ENCODE results near the gene ATP6V1G2. TPM values are rescaled to one million over a fixed set of nuclear protein-coding genes. Genes with fewer than 3 reads are reported as not detected.

Gene ATP6V1G2
- total and polyA plus RNA-seq, 2 donors, result 3.3 to 3.8 TPM

DNA sequence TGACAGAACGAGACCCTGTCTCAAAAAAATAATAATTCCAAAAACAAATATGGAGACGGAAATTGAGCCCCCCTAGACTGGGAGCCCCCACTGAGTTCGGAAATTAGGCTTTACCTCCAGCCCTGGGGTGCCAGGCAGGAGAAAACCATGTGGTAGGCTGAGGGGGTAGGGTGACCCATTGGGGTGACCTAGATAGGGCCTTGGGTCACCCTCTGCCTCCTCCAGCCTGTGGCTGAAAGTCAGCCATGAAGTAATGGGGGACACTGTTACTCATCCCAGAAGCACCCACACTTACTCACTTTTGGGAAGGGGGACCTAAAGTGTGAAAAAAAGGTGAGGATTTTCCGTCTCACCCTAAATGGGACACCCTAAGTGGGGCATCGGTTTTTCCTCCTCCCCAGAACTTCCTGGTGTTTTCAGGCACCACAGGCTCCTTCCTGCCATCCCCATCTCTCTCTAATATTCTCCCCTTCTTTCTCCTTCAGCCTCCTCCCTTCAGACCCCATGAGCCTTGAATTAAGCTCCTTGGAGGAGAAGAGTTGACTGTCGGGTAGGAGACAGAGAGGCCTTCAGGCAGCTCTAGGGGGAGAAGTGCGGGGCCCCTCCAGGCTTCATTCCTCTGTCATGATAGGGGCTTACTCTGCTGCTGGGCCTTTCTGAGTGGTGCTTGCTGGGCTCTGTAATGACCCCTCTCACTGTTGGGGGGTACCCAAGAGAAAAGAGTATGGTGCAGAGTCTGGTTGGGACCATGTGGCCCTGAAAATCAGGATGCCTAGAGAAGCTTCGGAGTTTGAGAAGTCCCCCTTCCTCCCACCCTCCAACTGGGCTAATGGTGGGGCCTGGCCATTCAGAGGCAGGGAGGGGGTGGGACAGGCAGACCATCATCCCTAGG lies 33.4 kb upstream of the ATP6V1G2 start:
- 88% methylated on average over 8 of the region's 8 CpGs for WGBS
- no peak overlapping the region for H3K27ac ChIP-seq (ENCODE audit: low read depth)
- H3K4me1 ChIP-seq (ENCODE audit: insufficient read depth), result no peaks in the 10 kb centered on the region
- H3K36me3 ChIP-seq (ENCODE audit: insufficient read depth), result no peaks in the 10 kb centered on the region
- DNase-seq (ENCODE audit: extremely low spot score), result no peak
- no peak overlapping the region for H3K4me3 ChIP-seq (ENCODE audit: low read depth, low read length)

DNA sequence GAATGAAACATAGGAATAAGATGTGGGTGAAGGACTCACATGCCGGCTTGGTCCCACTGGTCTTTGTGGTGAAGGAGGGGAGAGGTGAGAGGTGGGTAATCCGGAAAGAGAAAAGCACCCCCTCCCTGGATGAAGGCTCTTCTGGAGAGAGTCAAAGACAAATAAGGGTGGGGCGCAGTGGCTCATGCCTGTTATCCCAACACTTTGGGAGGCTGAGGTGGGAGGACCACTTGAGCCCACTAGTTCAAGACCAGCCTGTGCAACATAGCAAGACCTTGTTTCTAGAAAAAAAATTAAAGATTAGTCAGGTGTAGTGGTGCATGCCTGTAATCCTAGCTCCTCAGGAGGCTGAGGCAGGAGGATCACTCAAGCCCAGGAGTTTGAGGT lies 32.7 kb upstream of the ATP6V1G2 start:
- H3K4me1 ChIP-seq (ENCODE audit: insufficient read depth), result no peaks in the 10 kb centered on the region
- H3K27ac ChIP-seq (ENCODE audit: low read depth), result no peak overlapping the region
- H3K36me3 ChIP-seq (ENCODE audit: insufficient read depth), result no peaks in the 10 kb centered on the region
- H3K4me3 ChIP-seq (ENCODE audit: low read depth, low read length), result no peak overlapping the region
- no peak for DNase-seq (ENCODE audit: extremely low spot score)
- WGBS, result 90% methylated on average over 3 of the region's 3 CpGs

DNA sequence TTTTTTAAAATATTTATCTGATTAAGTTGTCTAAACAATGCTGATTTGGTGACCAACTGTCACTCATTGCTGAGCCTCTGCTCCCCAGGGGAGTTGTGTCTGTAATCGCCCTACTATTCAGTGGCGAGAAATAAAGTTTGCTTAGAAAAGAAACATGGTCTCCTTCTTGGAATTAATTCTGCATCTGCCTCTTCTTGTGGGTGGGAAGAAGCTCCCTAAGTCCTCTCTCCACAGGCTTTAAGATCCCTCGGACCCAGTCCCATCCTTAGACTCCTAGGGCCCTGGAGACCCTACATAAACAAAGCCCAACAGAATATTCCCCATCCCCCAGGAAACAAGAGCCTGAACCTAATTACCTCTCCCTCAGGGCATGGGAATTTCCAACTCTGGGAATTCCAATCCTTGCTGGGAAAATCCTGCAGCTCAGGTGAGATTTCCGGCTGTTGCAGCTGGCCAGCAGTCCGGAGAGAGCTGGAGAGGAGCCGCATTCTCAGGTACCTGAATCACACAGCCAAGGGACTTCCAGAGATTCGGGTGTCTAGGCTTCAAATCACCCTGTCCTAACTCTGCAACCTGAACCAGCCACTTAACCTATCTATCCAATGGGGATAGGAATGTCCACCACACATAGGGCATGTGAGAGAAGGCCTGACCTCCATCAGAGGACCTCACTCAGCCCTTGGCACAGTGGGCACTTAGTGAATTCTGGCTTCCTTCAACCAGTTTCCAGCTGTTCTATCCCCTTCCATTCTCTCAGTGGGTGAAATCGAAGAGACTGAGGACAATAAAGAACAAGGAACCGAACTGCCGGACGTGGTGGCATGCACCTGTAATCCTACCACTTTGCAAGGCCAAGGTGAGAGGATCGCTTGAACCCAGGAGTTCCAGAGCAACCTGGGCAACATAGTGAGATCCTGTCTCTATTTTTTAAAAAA lies 32.0 kb upstream of the ATP6V1G2 start:
- H3K4me3 ChIP-seq (ENCODE audit: low read depth, low read length), result no peak overlapping the region
- DNase-seq (ENCODE audit: extremely low spot score), result no peak
- H3K27ac ChIP-seq (ENCODE audit: low read depth), result no peak overlapping the region
- 81% methylated on average over 12 of the region's 12 CpGs for WGBS
- no peaks in the 10 kb centered on the region for H3K4me1 ChIP-seq (ENCODE audit: insufficient read depth)
- H3K36me3 ChIP-seq (ENCODE audit: insufficient read depth), result no peaks in the 10 kb centered on the region

DNA sequence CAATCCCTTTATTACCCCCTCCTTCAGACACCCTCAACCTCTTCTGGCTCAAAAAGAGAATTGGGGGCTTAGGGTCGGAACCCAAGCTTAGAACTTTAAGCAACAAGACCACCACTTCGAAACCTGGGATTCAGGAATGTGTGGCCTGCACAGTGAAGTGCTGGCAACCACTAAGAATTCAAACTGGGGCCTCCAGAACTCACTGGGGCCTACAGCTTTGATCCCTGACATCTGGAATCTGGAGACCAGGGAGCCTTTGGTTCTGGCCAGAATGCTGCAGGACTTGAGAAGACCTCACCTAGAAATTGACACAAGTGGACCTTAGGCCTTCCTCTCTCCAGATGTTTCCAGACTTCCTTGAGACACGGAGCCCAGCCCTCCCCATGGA lies 31.2 kb upstream of the ATP6V1G2 start:
- DNase-seq (ENCODE audit: extremely low spot score), result no peak
- Histone ChIP-seq H3K27ac (ENCODE audit: low read depth) (no peak overlapping the region), H3K4me1 (ENCODE audit: insufficient read depth) (no peaks in the 10 kb centered on the region), H3K36me3 (ENCODE audit: insufficient read depth) (no peaks in the 10 kb centered on the region), H3K4me3 (ENCODE audit: low read depth, low read length) (no peak overlapping the region)
- 80% methylated on average over 3 of the region's 3 CpGs for WGBS

DNA sequence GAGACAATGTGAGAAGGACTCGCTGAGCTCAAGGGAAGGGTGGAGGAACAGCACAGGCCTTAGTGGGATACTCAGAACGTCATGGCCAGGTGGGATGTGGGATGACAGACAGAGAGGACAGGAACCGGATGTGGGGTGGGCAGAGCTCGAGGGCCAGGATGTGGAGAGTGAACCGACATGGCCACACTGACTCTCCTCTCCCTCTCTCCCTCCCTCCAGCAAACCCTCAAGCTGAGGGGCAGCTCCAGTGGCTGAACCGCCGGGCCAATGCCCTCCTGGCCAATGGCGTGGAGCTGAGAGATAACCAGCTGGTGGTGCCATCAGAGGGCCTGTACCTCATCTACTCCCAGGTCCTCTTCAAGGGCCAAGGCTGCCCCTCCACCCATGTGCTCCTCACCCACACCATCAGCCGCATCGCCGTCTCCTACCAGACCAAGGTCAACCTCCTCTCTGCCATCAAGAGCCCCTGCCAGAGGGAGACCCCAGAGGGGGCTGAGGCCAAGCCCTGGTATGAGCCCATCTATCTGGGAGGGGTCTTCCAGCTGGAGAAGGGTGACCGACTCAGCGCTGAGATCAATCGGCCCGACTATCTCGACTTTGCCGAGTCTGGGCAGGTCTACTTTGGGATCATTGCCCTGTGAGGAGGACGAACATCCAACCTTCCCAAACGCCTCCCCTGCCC lies 30.6 kb upstream of the ATP6V1G2 start:
- WGBS, result 86% methylated on average over 19 of the region's 19 CpGs
- no peak overlapping the region for H3K27ac ChIP-seq (ENCODE audit: low read depth)
- H3K4me1 ChIP-seq (ENCODE audit: insufficient read depth), result no peaks in the 10 kb centered on the region
- DNase-seq (ENCODE audit: extremely low spot score), result no peak
- H3K4me3 ChIP-seq (ENCODE audit: low read depth, low read length), result no peak overlapping the region
- H3K36me3 ChIP-seq (ENCODE audit: insufficient read depth), result no peaks in the 10 kb centered on the region

DNA sequence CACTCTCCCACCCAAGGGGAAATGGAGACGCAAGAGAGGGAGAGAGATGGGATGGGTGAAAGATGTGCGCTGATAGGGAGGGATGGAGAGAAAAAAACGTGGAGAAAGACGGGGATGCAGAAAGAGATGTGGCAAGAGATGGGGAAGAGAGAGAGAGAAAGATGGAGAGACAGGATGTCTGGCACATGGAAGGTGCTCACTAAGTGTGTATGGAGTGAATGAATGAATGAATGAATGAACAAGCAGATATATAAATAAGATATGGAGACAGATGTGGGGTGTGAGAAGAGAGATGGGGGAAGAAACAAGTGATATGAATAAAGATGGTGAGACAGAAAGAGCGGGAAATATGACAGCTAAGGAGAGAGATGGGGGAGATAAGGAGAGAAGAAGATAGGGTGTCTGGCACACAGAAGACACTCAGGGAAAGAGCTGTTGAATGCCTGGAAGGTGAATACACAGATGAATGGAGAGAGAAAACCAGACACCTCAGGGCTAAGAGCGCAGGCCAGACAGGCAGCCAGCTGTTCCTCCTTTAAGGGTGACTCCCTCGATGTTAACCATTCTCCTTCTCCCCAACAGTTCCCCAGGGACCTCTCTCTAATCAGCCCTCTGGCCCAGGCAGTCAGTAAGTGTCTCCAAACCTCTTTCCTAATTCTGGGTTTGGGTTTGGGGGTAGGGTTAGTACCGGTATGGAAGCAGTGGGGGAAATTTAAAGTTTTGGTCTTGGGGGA lies 29.7 kb upstream of the ATP6V1G2 start:
- Histone ChIP-seq H3K27ac (ENCODE audit: low read depth) (no peak overlapping the region), H3K4me3 (ENCODE audit: low read depth, low read length) (peak overlapping the region; percentile 1), H3K36me3 (ENCODE audit: insufficient read depth) (no peaks in the 10 kb centered on the region), H3K4me1 (ENCODE audit: insufficient read depth) (no peaks in the 10 kb centered on the region)
- 63% methylated on average over 8 of the region's 8 CpGs for WGBS
- no peak for DNase-seq (ENCODE audit: extremely low spot score)

DNA sequence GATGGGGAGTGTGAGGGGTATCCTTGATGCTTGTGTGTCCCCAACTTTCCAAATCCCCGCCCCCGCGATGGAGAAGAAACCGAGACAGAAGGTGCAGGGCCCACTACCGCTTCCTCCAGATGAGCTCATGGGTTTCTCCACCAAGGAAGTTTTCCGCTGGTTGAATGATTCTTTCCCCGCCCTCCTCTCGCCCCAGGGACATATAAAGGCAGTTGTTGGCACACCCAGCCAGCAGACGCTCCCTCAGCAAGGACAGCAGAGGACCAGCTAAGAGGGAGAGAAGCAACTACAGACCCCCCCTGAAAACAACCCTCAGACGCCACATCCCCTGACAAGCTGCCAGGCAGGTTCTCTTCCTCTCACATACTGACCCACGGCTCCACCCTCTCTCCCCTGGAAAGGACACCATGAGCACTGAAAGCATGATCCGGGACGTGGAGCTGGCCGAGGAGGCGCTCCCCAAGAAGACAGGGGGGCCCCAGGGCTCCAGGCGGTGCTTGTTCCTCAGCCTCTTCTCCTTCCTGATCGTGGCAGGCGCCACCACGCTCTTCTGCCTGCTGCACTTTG lies 29.0 kb upstream of the ATP6V1G2 start, which contains the start of gene TNF:
Gene TNF (plus strand): TSS at position 231 of the 567 bp plus-strand sequence. CDS start 177 bp downstream, at position 408.
- WGBS, result 42% methylated on average over 19 of the region's 19 CpGs
- Histone ChIP-seq H3K4me1 (ENCODE audit: insufficient read depth) (no peaks in the 10 kb centered on the region), H3K36me3 (ENCODE audit: insufficient read depth) (no peaks in the 10 kb centered on the region), H3K27ac (ENCODE audit: low read depth) (no peak within 1 kb of the TSS), H3K4me3 (ENCODE audit: low read depth, low read length) (peak within 1 kb of the TSS; percentile 1)
- DNase-seq (ENCODE audit: extremely low spot score), result no peak

DNA sequence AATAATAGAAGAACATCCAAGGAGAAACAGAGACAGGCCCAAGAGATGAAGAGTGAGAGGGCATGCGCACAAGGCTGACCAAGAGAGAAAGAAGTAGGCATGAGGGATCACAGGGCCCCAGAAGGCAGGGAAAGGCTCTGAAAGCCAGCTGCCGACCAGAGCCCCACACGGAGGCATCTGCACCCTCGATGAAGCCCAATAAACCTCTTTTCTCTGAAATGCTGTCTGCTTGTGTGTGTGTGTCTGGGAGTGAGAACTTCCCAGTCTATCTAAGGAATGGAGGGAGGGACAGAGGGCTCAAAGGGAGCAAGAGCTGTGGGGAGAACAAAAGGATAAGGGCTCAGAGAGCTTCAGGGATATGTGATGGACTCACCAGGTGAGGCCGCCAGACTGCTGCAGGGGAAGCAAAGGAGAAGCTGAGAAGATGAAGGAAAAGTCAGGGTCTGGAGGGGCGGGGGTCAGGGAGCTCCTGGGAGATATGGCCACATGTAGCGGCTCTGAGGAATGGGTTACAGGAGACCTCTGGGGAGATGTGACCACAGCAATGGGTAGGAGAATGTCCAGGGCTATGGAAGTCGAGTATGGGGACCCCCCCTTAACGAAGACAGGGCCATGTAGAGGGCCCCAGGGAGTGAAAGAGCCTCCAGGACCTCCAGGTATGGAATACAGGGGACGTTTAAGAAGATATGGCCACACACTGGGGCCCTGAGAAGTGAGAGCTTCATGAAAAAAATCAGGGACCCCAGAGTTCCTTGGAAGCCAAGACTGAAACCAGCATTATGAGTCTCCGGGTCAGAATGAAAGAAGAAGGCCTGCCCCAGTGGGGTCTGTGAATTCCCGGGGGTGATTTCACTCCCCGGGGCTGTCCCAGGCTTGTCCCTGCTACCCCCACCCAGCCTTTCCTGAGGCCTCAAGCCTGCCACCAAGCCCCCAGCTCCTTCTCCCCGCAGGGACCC lies 28.0 kb upstream of the ATP6V1G2 start:
- Histone ChIP-seq H3K27ac (ENCODE audit: low read depth) (no peak overlapping the region), H3K4me3 (ENCODE audit: low read depth, low read length) (no peak overlapping the region), H3K36me3 (ENCODE audit: insufficient read depth) (no peaks in the 10 kb centered on the region), H3K4me1 (ENCODE audit: insufficient read depth) (no peaks in the 10 kb centered on the region)
- 83% methylated on average over 14 of the region's 14 CpGs for WGBS
- DNase-seq (ENCODE audit: extremely low spot score), result no peak

DNA sequence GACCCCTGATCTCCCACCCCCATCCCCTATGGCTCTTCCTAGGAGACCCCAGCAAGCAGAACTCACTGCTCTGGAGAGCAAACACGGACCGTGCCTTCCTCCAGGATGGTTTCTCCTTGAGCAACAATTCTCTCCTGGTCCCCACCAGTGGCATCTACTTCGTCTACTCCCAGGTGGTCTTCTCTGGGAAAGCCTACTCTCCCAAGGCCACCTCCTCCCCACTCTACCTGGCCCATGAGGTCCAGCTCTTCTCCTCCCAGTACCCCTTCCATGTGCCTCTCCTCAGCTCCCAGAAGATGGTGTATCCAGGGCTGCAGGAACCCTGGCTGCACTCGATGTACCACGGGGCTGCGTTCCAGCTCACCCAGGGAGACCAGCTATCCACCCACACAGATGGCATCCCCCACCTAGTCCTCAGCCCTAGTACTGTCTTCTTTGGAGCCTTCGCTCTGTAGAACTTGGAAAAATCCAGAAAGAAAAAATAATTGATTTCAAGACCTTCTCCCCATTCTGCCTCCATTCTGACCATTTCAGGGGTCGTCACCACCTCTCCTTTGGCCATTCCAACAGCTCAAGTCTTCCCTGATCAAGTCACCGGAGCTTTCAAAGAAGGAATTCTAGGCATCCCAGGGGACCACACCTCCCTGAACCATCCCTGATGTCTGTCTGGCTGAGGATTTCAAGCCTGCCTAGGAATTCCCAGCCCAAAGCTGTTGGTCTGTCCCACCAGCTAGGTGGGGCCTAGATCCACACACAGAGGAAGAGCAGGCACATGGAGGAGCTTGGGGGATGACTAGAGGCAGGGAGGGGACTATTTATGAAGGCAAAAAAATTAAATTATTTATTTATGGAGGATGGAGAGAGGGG lies 27.1 kb upstream of the ATP6V1G2 start:
- Histone ChIP-seq H3K4me3 (ENCODE audit: low read depth, low read length) (no peak overlapping the region), H3K4me1 (ENCODE audit: insufficient read depth) (no peaks in the 10 kb centered on the region), H3K36me3 (ENCODE audit: insufficient read depth) (no peaks in the 10 kb centered on the region), H3K27ac (ENCODE audit: low read depth) (no peak overlapping the region)
- DNase-seq (ENCODE audit: extremely low spot score), result no peak
- 85% methylated on average over 9 of the region's 9 CpGs for WGBS

DNA sequence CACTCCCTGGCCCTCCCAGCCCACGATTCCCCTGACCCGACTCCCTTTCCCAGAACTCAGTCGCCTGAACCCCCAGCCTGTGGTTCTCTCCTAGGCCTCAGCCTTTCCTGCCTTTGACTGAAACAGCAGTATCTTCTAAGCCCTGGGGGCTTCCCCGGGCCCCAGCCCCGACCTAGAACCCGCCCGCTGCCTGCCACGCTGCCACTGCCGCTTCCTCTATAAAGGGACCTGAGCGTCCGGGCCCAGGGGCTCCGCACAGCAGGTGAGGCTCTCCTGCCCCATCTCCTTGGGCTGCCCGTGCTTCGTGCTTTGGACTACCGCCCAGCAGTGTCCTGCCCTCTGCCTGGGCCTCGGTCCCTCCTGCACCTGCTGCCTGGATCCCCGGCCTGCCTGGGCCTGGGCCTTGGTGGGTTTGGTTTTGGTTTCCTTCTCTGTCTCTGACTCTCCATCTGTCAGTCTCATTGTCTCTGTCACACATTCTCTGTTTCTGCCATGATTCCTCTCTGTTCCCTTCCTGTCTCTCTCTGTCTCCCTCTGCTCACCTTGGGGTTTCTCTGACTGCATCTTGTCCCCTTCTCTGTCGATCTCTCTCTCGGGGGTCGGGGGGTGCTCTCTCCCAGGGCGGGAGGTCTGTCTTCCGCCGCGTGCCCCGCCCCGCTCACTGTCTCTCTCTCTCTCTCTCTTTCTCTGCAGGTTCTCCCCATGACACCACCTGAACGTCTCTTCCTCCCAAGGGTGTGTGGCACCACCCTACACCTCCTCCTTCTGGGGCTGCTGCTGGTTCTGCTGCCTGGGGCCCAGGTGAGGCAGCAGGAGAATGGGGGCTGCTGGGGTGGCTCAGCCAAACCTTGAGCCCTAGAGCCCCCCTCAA lies 25.9 kb upstream of the ATP6V1G2 start, which contains the start of gene LTA:
Gene LTA (plus strand): TSS at position 249 of the 871 bp plus-strand sequence. CDS start 454 bp downstream, at position 703.
- H3K36me3 ChIP-seq (ENCODE audit: insufficient read depth), result no peaks in the 10 kb centered on the region
- no peak for DNase-seq (ENCODE audit: extremely low spot score)
- no peak within 1 kb of the TSS for H3K4me3 ChIP-seq (ENCODE audit: low read depth, low read length)
- no peaks in the 10 kb centered on the region for H3K4me1 ChIP-seq (ENCODE audit: insufficient read depth)
- WGBS, result 82% methylated on average over 27 of the region's 27 CpGs
- no peak within 1 kb of the TSS for H3K27ac ChIP-seq (ENCODE audit: low read depth)
